Stimulated activated naive CD8-positive, alpha-beta T cell treated with anti-CD3 and anti-CD28 coated beads, Interleukin-15, Interleukin-2, amounts not matched to agents 100 ng/mL and 50 ng/mL, for 24 hours (primary cell): Measurements from ENCODE around the gene TBX18.

Source experiments
- H3K27ac Mint-ChIP-seq: one replicate; pipeline ENCODE4 v1.8.0; 2021; ENCODE audit warnings: mild to moderate bottlenecking, mixed read lengths
- H3K27me3 Mint-ChIP-seq: one replicate; pipeline ENCODE4 v1.8.0; 2021; ENCODE audit warnings: mixed read lengths
- H3K36me3 Mint-ChIP-seq: one replicate; pipeline ENCODE4 v1.8.0; 2021; ENCODE audit warnings: low read depth, mixed read lengths
- H3K4me1 Mint-ChIP-seq: one replicate; pipeline ENCODE4 v1.8.0; 2021; ENCODE audit warnings: low read depth, mixed read lengths
- H3K4me3 Mint-ChIP-seq: one replicate; pipeline ENCODE4 v1.8.0; 2021; ENCODE audit warnings: mild to moderate bottlenecking, mixed read lengths
- H3K9me3 Mint-ChIP-seq: one replicate; pipeline ENCODE4 v1.8.0; 2021; ENCODE audit warnings: mixed read lengths

The TBX18 gene

GRCh38 chr6:84777888-84778287 is 13.5 kb upstream of the TBX18 start:
- no peaks in the 10 kb centered on the region for H3K36me3 Mint-ChIP-seq

GRCh38 chr6:84776392-84776791 is 12.0 kb upstream of the TBX18 start:
- H3K9me3 Mint-ChIP-seq, result no peaks in the 10 kb centered on the region
- H3K4me1 Mint-ChIP-seq, result no peaks in the 10 kb centered on the region
- no peaks in the 10 kb centered on the region for H3K36me3 Mint-ChIP-seq
- no peak overlapping the region for H3K4me3 Mint-ChIP-seq
- no peak overlapping the region for H3K27ac Mint-ChIP-seq
- H3K27me3 Mint-ChIP-seq, result peaks cover 64% of the 10 kb centered on the region

More at GRCh38 chr6:84777888-84778287, 13.5 kb upstream of the TBX18 start:
- no peaks in the 10 kb centered on the region for H3K4me1 Mint-ChIP-seq
- no peak overlapping the region for H3K27ac Mint-ChIP-seq
- no peaks in the 10 kb centered on the region for H3K9me3 Mint-ChIP-seq
- no peak overlapping the region for H3K4me3 Mint-ChIP-seq
- H3K27me3 Mint-ChIP-seq, result peaks cover 49% of the 10 kb centered on the region

GRCh38 chr6:84775751-84776150 is 11.4 kb upstream of the TBX18 start:
- peaks cover 70% of the 10 kb centered on the region for H3K27me3 Mint-ChIP-seq
- no peaks in the 10 kb centered on the region for H3K9me3 Mint-ChIP-seq
- H3K4me3 Mint-ChIP-seq, result no peak overlapping the region
- H3K36me3 Mint-ChIP-seq, result no peaks in the 10 kb centered on the region
- no peak overlapping the region for H3K27ac Mint-ChIP-seq
- H3K4me1 Mint-ChIP-seq, result no peaks in the 10 kb centered on the region

- peaks cover 71% of the 10 kb centered on the region for H3K27me3 Mint-ChIP-seq
- H3K4me3 Mint-ChIP-seq, result no peak overlapping the region
- H3K9me3 Mint-ChIP-seq, result no peaks in the 10 kb centered on the region
- H3K36me3 Mint-ChIP-seq, result no peaks in the 10 kb centered on the region
- no peaks in the 10 kb centered on the region for H3K4me1 Mint-ChIP-seq
- H3K27ac Mint-ChIP-seq, result no peak overlapping the region
Observed at GRCh38 chr6:84774985-84775284, 10.5 kb upstream of the TBX18 start.

- H3K27me3 Mint-ChIP-seq, result peaks cover 77% of the 10 kb centered on the region
- H3K9me3 Mint-ChIP-seq, result no peaks in the 10 kb centered on the region
- no peak overlapping the region for H3K4me3 Mint-ChIP-seq
- H3K27ac Mint-ChIP-seq, result no peak overlapping the region
- H3K36me3 Mint-ChIP-seq, result no peaks in the 10 kb centered on the region
- no peaks in the 10 kb centered on the region for H3K4me1 Mint-ChIP-seq
Observed at GRCh38 chr6:84774157-84774984, 10.0 kb upstream of the TBX18 start.

DNA sequence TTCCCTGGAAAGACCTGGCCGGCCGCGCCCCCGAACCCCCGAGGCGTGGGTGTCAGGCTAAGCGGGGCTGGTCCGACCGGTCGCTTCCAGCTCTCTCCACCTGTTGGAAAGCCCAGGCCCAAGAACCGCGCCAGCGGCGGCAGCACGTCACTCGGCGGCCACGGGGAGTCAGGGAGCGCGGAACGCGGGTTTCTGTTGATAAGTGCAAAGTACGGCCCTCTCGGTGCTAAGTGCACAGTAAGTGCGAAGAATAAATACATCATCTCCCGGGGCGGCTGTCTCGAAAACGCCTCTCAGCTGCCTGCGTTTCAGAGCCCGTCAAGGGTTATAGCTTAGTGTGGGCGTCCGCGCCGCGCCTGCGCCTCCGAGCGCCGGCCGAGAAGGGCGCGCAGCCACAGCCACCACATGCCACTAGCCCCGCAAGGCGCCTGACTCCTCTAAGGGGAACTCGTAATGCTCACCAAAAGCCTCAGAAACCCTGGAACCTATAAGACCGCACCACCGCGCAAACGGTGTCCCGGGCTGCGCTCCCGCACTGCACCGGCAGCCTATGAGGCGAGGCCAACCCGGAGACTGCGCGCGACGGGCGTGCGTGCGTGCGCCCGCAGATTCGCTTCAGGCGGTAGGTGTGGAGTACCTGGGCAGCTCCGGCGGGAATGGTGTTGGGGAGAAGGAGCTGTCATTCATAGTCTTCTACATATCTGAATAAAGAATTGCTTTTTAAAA is 9.2 kb upstream of the TBX18 start:
- no peaks in the 10 kb centered on the region for H3K36me3 Mint-ChIP-seq
- peak overlapping the region; percentile 13 for H3K4me3 Mint-ChIP-seq
- H3K9me3 Mint-ChIP-seq, result no peaks in the 10 kb centered on the region
- peaks cover 84% of the 10 kb centered on the region for H3K27me3 Mint-ChIP-seq
- H3K27ac Mint-ChIP-seq, result no peak overlapping the region
- peaks cover 3% of the 10 kb centered on the region for H3K4me1 Mint-ChIP-seq

GRCh38 chr6:84773133-84773430 is 8.7 kb upstream of the TBX18 start:
- Mint-ChIP-seq H3K4me3 (no peak overlapping the region), H3K4me1 (peaks cover 4% of the 10 kb centered on the region), H3K27ac (no peak overlapping the region), H3K36me3 (no peaks in the 10 kb centered on the region), H3K27me3 (peaks cover 84% of the 10 kb centered on the region), H3K9me3 (no peaks in the 10 kb centered on the region)

- Mint-ChIP-seq H3K9me3 (no peaks in the 10 kb centered on the region), H3K4me3 (no peak overlapping the region), H3K27me3 (peaks cover 86% of the 10 kb centered on the region), H3K27ac (no peak overlapping the region), H3K36me3 (no peaks in the 10 kb centered on the region), H3K4me1 (peaks cover 4% of the 10 kb centered on the region)
Observed at GRCh38 chr6:84772428-84773132, 8.2 kb upstream of the TBX18 start.

- peaks cover 4% of the 10 kb centered on the region for H3K4me1 Mint-ChIP-seq
- no peaks in the 10 kb centered on the region for H3K36me3 Mint-ChIP-seq
- no peak overlapping the region for H3K4me3 Mint-ChIP-seq
- H3K27ac Mint-ChIP-seq, result no peak overlapping the region
- no peaks in the 10 kb centered on the region for H3K9me3 Mint-ChIP-seq
- H3K27me3 Mint-ChIP-seq, result peaks cover 87% of the 10 kb centered on the region
Observed at GRCh38 chr6:84771756-84772356, 7.5 kb upstream of the TBX18 start.

DNA sequence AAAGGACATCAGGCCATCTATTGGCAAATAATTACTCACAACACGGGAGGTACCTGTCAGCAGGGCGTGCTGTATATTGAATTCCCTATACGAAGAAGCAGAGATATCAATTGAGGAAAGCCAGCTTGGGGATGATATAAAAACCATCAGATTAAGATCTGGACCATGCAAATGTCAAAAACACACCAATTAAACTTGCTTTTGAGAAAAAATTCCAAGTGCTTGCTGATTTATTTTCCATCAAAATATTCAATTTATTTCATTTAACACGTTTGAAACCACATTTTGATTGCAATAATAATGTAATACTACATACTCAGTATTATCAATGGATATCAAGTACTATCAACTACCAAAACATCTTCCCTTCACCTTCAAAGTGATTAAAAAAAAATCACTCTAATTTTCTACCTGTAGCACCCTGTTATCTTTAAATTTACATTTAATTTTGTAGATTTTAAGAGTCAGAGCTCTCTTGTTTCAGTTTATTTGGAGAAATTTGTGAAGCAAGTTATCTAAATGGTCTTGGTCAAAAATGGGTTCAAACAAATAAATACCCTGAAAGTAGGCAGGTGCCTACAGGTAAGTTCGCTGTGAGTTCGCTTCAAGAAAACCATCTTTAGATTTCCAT is 6.8 kb upstream of the TBX18 start:
- no peak overlapping the region for H3K4me3 Mint-ChIP-seq
- no peaks in the 10 kb centered on the region for H3K9me3 Mint-ChIP-seq
- H3K27me3 Mint-ChIP-seq, result peaks cover 87% of the 10 kb centered on the region
- H3K4me1 Mint-ChIP-seq, result peaks cover 4% of the 10 kb centered on the region
- no peaks in the 10 kb centered on the region for H3K36me3 Mint-ChIP-seq
- H3K27ac Mint-ChIP-seq, result no peak overlapping the region

DNA sequence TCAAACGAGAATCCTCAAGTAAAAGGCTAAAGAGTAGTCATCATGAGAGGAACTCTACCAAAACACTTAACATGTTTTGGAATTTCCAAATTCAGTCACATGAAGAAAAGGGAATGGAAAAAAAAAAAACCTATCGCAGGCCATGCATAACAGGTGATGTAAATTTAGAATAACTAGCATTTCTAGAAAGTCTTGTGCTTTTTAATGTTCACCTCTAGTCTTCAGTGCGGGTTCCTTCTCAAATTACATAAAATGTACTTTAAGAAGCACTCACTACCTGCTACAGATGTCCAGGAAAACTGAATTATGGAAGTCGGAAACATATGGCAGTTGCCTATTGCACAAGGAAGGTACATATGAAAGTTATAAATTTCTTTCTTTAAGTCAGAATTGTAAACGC is 6.1 kb upstream of the TBX18 start:
- Mint-ChIP-seq H3K4me3 (no peak overlapping the region), H3K36me3 (no peaks in the 10 kb centered on the region), H3K27ac (no peak overlapping the region), H3K9me3 (no peaks in the 10 kb centered on the region), H3K4me1 (peaks cover 4% of the 10 kb centered on the region), H3K27me3 (peaks cover 84% of the 10 kb centered on the region)

GRCh38 chr6:84769306-84769705 is 4.9 kb upstream of the TBX18 start:
- H3K4me3 Mint-ChIP-seq, result no peak overlapping the region
- no peaks in the 10 kb centered on the region for H3K36me3 Mint-ChIP-seq
- no peaks in the 10 kb centered on the region for H3K9me3 Mint-ChIP-seq
- peaks cover 88% of the 10 kb centered on the region for H3K27me3 Mint-ChIP-seq
- H3K4me1 Mint-ChIP-seq, result peaks cover 14% of the 10 kb centered on the region
- H3K27ac Mint-ChIP-seq, result no peak overlapping the region

DNA sequence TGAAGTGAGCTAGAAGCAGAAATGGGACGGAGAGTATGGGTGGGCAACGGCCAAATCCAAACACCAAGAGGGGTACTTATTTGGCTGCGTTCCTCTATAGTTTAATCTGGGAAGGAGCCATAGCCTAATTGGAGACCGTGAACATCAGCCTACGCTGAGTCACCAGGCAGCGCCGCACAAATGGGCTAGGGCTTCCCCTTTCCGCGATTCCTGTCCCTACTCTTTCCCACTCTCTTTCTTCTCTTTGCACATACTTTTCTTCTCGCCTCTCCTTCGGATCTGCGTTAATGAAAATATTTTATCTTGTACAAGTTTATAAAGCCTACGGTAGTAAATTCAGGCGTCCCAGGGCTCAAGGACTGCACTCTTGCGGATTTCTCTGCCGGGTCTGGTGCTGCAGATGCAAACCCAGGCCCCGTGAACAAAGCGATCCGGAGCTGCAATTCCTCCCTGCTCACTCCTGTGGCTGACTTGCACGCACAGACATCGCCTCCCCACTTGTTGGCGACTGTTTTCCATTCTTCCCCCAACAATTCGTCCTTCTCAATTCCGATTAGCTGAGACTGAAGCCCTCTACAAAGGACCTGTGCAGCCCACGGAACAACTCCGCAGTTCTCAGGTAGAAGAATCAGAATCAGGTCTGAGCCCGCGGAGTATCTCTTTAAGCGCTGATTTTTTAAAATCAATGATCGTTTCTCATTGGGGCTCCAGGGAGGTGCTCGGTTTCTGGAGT is 4.2 kb upstream of the TBX18 start:
- Mint-ChIP-seq H3K4me3 (no peak overlapping the region), H3K27ac (no peak overlapping the region), H3K9me3 (no peaks in the 10 kb centered on the region), H3K36me3 (no peaks in the 10 kb centered on the region), H3K27me3 (peaks cover 88% of the 10 kb centered on the region), H3K4me1 (peaks cover 17% of the 10 kb centered on the region)

GRCh38 chr6:84767526-84768201 is 3.3 kb upstream of the TBX18 start:
- no peak overlapping the region for H3K27ac Mint-ChIP-seq
- no peak overlapping the region for H3K4me3 Mint-ChIP-seq
- peaks cover 21% of the 10 kb centered on the region for H3K4me1 Mint-ChIP-seq
- peaks cover 87% of the 10 kb centered on the region for H3K27me3 Mint-ChIP-seq
- H3K9me3 Mint-ChIP-seq, result no peaks in the 10 kb centered on the region
- no peaks in the 10 kb centered on the region for H3K36me3 Mint-ChIP-seq
